ENCODE data around the gene FIS1. TPM values are rescaled to one million over a fixed set of nuclear protein-coding genes. Genes with fewer than 3 reads are reported as not detected.
A peak's percentile ranks its signal among the peaks of the same experiment; 100 is the strongest.

Gene FIS1
- polyA plus RNA-seq, 1 donor (not counting 4 experiments of a cell fraction or from before 2014, with no cell fraction given) = 202 TPM

GRCh38 chr7:101231644-101232043 lies 13.2 kb downstream of the FIS1 start:
- TF ChIP-seq CTCF (optimal IDR thresholded peaks at IDR 0.05 in 1 of 3, IDR thresholded peaks at IDR 0.05 in 1 of 3, conservative IDR thresholded peaks at IDR 0.05 in 1 of 3; ENCODE audit: extremely low read depth in 1 of 3, insufficient read depth in 2 of 3, low read length in 3 of 3) (no peak), EZH2 (IDR thresholded peaks at IDR 0.05; ENCODE audit: low read length) (no peak)
- peak overlapping the region; percentile 36 for H3K27ac ChIP-seq (ENCODE audit: control insufficient read depth, insufficient read depth, low read length)
- H3K4me2 ChIP-seq (ENCODE audit: control insufficient read depth, extremely low read depth, insufficient read depth, low read depth, low read length) = peak overlapping the region; percentile 83
- H3K9ac ChIP-seq (ENCODE audit: control insufficient read depth, extremely low read depth, insufficient read depth, low read length) = peak overlapping the region; percentile 70
- H3K79me2 ChIP-seq (ENCODE audit: control insufficient read depth, insufficient read depth, low read length) = no peaks in the 10 kb centered on the region
- H3K27me3 ChIP-seq (ENCODE audit: control insufficient read depth, extremely low read depth, insufficient read depth, low read length) = no peaks in the 10 kb centered on the region
- H3K4me1 ChIP-seq (ENCODE audit: control insufficient read depth, extremely low read depth, insufficient read depth, low read length) = peaks cover 8% of the 10 kb centered on the region
- H3K36me3 ChIP-seq (ENCODE audit: control insufficient read depth in 2 of 2, extremely low read depth in 1 of 2, insufficient read depth in 2 of 2, low read length in 2 of 2) = peaks cover 4 to 13% of the 10 kb centered on the region in 2 experiments
- no peaks in the 10 kb centered on the region for H3K9me1 ChIP-seq (ENCODE audit: control insufficient read depth, extremely low read depth, insufficient read depth, low read length)
- FAIRE-seq (no peak), DNase-seq (ENCODE audit: low read depth, low spot score) (no peak)
- dilution Hi-C loops (cut with MboI; ENCODE audit: extremely low pct_ligation_motif_present, low sequenced_read_pairs) = no loop called here
- peak overlapping the region in 1 of 3 experiments; percentile 67 for H3K4me3 ChIP-seq (ENCODE audit: control insufficient read depth in 2 of 3, extremely low read depth in 1 of 3, insufficient read depth in 2 of 3, low read depth in 1 of 3, low read length in 3 of 3)
- no peaks in the 10 kb centered on the region for H3K9me3 ChIP-seq (ENCODE audit: control insufficient read depth, low read depth, low read length)
- H2AFZ ChIP-seq (ENCODE audit: control insufficient read depth, low read length) = no peak overlapping the region
- no peaks in the 10 kb centered on the region for H4K20me1 ChIP-seq (ENCODE audit: control insufficient read depth, extremely low read depth, insufficient read depth, low read length)

- Histone ChIP-seq H3K9ac (ENCODE audit: control insufficient read depth, extremely low read depth, insufficient read depth, low read length) (no peak overlapping the region), H3K9me3 (ENCODE audit: control insufficient read depth, low read depth, low read length) (no peaks in the 10 kb centered on the region), H4K20me1 (ENCODE audit: control insufficient read depth, extremely low read depth, insufficient read depth, low read length) (no peaks in the 10 kb centered on the region), H3K4me1 (ENCODE audit: control insufficient read depth, extremely low read depth, insufficient read depth, low read length) (peaks cover 3% of the 10 kb centered on the region), H3K4me3 (ENCODE audit: control insufficient read depth in 2 of 3, extremely low read depth in 1 of 3, insufficient read depth in 2 of 3, low read depth in 1 of 3, low read length in 3 of 3) (no peak overlapping the region), H3K27me3 (ENCODE audit: control insufficient read depth, extremely low read depth, insufficient read depth, low read length) (no peaks in the 10 kb centered on the region), H3K79me2 (ENCODE audit: control insufficient read depth, insufficient read depth, low read length) (peaks cover 11% of the 10 kb centered on the region), H2AFZ (ENCODE audit: control insufficient read depth, low read length) (no peak overlapping the region), H3K4me2 (ENCODE audit: control insufficient read depth, extremely low read depth, insufficient read depth, low read depth, low read length) (no peak overlapping the region), H3K27ac (ENCODE audit: control insufficient read depth, insufficient read depth, low read length) (no peak overlapping the region), H3K9me1 (ENCODE audit: control insufficient read depth, extremely low read depth, insufficient read depth, low read length) (no peaks in the 10 kb centered on the region), H3K36me3 (ENCODE audit: control insufficient read depth in 2 of 2, extremely low read depth in 1 of 2, insufficient read depth in 2 of 2, low read length in 2 of 2) (peaks cover 15 to 34% of the 10 kb centered on the region in 2 experiments)
- no peak for DNase-seq (ENCODE audit: low read depth, low spot score)
- dilution Hi-C loops (cut with MboI; ENCODE audit: extremely low pct_ligation_motif_present, low sequenced_read_pairs) = no loop called here
- TF ChIP-seq CTCF (optimal IDR thresholded peaks at IDR 0.05 in 1 of 3, IDR thresholded peaks at IDR 0.05 in 1 of 3, conservative IDR thresholded peaks at IDR 0.05 in 1 of 3; ENCODE audit: extremely low read depth in 1 of 3, insufficient read depth in 2 of 3, low read length in 3 of 3) = no peak
- no peak for TF ChIP-seq EZH2 (IDR thresholded peaks at IDR 0.05; ENCODE audit: low read length)
- FAIRE-seq = no peak
Measured at GRCh38 chr7:101226721-101227120, 18.2 kb downstream of the FIS1 start.
